ENCODE results near the gene PRICKLE4.
"Not testable (repeated sequence)": the region's sequence is repeated elsewhere in the genome, so short reads cannot be mapped to it uniquely, and the experiment has no call there.

DNA sequence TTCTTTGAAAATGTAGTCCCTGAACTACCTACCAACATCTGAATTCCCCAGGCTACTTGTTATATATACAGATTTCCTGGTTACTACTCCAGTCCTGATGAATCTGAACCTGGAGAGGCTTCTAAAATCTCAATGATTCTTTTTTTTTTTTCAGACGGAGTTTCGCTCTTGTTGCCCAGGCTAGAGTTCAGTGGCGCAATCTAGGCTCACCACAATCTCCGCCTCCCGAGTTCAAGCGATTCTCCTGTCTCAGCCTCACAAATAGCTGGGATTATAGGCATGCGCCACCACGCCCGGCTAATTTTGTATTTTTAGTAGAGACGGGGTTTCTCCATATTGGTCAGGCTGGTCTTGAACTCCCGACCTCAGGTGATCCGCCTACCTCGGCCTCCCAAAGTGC is 31.4 kb downstream of the PRICKLE4 start:
- TF ChIP-seq, protein P1, sequence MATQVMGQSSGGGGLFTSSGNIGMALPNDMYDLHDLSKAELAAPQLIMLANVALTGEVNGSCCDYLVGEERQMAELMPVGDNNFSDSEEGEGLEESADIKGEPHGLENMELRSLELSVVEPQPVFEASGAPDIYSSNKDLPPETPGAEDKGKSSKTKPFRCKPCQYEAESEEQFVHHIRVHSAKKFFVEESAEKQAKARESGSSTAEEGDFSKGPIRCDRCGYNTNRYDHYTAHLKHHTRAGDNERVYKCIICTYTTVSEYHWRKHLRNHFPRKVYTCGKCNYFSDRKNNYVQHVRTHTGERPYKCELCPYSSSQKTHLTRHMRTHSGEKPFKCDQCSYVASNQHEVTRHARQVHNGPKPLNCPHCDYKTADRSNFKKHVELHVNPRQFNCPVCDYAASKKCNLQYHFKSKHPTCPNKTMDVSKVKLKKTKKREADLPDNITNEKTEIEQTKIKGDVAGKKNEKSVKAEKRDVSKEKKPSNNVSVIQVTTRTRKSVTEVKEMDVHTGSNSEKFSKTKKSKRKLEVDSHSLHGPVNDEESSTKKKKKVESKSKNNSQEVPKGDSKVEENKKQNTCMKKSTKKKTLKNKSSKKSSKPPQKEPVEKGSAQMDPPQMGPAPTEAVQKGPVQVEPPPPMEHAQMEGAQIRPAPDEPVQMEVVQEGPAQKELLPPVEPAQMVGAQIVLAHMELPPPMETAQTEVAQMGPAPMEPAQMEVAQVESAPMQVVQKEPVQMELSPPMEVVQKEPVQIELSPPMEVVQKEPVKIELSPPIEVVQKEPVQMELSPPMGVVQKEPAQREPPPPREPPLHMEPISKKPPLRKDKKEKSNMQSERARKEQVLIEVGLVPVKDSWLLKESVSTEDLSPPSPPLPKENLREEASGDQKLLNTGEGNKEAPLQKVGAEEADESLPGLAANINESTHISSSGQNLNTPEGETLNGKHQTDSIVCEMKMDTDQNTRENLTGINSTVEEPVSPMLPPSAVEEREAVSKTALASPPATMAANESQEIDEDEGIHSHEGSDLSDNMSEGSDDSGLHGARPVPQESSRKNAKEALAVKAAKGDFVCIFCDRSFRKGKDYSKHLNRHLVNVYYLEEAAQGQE (IDR thresholded peaks at IDR 0.05; ENCODE audit: unreplicated experiment), result not testable (repeated sequence)
- TF ChIP-seq ZNF331 (CRISPR knock-in tag; IDR thresholded peaks at IDR 0.05; ENCODE audit: low read depth); EZH2phosphoT487 (IDR thresholded peaks at IDR 0.05; ENCODE audit: unreplicated experiment); POLR2AphosphoS5 (IDR thresholded peaks at IDR 0.05; ENCODE audit: low read depth); NANOG (IDR thresholded peaks at IDR 0.05; ENCODE audit: borderline replicate concordance); EZH2 (IDR thresholded peaks at IDR 0.05; ENCODE audit: low read depth, unreplicated experiment); CREB1 (CRISPR knock-in tag; IDR thresholded peaks at IDR 0.05; ENCODE audit: low read depth); JUNB (IDR thresholded peaks at IDR 0.05; ENCODE audit: unreplicated experiment); STAT1 (IDR thresholded peaks at IDR 0.05; ENCODE audit: unreplicated experiment): not testable (repeated sequence)
- TF ChIP-seq, protein P2, sequence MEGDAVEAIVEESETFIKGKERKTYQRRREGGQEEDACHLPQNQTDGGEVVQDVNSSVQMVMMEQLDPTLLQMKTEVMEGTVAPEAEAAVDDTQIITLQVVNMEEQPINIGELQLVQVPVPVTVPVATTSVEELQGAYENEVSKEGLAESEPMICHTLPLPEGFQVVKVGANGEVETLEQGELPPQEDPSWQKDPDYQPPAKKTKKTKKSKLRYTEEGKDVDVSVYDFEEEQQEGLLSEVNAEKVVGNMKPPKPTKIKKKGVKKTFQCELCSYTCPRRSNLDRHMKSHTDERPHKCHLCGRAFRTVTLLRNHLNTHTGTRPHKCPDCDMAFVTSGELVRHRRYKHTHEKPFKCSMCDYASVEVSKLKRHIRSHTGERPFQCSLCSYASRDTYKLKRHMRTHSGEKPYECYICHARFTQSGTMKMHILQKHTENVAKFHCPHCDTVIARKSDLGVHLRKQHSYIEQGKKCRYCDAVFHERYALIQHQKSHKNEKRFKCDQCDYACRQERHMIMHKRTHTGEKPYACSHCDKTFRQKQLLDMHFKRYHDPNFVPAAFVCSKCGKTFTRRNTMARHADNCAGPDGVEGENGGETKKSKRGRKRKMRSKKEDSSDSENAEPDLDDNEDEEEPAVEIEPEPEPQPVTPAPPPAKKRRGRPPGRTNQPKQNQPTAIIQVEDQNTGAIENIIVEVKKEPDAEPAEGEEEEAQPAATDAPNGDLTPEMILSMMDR (conservative IDR thresholded peaks at IDR 0.05; ENCODE audit: low read depth in 2 of 2), result not testable (repeated sequence)
- TF ChIP-seq, protein P3, sequence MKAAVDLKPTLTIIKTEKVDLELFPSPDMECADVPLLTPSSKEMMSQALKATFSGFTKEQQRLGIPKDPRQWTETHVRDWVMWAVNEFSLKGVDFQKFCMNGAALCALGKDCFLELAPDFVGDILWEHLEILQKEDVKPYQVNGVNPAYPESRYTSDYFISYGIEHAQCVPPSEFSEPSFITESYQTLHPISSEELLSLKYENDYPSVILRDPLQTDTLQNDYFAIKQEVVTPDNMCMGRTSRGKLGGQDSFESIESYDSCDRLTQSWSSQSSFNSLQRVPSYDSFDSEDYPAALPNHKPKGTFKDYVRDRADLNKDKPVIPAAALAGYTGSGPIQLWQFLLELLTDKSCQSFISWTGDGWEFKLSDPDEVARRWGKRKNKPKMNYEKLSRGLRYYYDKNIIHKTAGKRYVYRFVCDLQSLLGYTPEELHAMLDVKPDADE (IDR thresholded peaks at IDR 0.05), result not testable (repeated sequence)
- TF ChIP-seq, protein P4, sequence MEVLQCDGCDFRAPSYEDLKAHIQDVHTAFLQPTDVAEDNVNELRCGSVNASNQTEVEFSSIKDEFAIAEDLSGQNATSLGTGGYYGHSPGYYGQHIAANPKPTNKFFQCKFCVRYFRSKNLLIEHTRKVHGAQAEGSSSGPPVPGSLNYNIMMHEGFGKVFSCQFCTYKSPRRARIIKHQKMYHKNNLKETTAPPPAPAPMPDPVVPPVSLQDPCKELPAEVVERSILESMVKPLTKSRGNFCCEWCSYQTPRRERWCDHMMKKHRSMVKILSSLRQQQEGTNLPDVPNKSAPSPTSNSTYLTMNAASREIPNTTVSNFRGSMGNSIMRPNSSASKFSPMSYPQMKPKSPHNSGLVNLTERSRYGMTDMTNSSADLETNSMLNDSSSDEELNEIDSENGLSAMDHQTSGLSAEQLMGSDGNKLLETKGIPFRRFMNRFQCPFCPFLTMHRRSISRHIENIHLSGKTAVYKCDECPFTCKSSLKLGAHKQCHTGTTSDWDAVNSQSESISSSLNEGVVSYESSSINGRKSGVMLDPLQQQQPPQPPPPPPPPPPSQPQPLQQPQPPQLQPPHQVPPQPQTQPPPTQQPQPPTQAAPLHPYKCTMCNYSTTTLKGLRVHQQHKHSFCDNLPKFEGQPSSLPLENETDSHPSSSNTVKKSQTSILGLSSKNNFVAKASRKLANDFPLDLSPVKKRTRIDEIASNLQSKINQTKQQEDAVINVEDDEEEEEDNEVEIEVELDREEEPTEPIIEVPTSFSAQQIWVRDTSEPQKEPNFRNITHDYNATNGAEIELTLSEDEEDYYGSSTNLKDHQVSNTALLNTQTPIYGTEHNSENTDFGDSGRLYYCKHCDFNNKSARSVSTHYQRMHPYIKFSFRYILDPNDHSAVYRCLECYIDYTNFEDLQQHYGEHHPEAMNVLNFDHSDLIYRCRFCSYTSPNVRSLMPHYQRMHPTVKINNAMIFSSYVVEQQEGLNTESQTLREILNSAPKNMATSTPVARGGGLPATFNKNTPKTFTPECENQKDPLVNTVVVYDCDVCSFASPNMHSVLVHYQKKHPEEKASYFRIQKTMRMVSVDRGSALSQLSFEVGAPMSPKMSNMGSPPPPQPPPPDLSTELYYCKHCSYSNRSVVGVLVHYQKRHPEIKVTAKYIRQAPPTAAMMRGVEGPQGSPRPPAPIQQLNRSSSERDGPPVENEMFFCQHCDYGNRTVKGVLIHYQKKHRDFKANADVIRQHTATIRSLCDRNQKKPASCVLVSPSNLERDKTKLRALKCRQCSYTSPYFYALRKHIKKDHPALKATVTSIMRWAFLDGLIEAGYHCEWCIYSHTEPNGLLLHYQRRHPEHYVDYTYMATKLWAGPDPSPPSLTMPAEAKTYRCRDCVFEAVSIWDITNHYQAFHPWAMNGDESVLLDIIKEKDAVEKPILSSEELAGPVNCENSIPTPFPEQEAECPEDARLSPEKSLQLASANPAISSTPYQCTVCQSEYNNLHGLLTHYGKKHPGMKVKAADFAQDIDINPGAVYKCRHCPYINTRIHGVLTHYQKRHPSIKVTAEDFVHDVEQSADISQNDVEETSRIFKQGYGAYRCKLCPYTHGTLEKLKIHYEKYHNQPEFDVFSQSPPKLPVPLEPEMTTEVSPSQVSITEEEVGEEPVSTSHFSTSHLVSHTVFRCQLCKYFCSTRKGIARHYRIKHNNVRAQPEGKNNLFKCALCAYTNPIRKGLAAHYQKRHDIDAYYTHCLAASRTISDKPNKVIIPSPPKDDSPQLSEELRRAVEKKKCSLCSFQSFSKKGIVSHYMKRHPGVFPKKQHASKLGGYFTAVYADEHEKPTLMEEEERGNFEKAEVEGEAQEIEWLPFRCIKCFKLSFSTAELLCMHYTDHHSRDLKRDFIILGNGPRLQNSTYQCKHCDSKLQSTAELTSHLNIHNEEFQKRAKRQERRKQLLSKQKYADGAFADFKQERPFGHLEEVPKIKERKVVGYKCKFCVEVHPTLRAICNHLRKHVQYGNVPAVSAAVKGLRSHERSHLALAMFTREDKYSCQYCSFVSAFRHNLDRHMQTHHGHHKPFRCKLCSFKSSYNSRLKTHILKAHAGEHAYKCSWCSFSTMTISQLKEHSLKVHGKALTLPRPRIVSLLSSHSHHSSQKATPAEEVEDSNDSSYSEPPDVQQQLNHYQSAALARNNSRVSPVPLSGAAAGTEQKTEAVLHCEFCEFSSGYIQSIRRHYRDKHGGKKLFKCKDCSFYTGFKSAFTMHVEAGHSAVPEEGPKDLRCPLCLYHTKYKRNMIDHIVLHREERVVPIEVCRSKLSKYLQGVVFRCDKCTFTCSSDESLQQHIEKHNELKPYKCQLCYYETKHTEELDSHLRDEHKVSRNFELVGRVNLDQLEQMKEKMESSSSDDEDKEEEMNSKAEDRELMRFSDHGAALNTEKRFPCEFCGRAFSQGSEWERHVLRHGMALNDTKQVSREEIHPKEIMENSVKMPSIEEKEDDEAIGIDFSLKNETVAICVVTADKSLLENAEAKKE (CRISPR knock-in tag; IDR thresholded peaks at IDR 0.05), result not testable (repeated sequence)

Data from GM23338 (cell line).